Forelimb muscle (tissue), 1 donor: Measurements from ENCODE around the gene OPCML. TPM values are rescaled to one million over a fixed set of nuclear protein-coding genes. Genes with fewer than 3 reads are reported as not detected.

Source experiments
- DNase-seq: peaks from one replicate; pipeline ENCODE4 v3.0.0-alpha.2; 2013; ENCODE audit warnings: low read depth
- polyA plus RNA-seq: library from polyadenylated mRNA; unstranded; fragments of 120-200 nt; gene quantifications from one replicate; pipeline ENCODE4 v1.2.1, GENCODE V29; 2013; ENCODE audit not compliant: insufficient read length

OPCML gene
- polyA plus RNA-seq, 1 donor: 1.4 TPM

DNA sequence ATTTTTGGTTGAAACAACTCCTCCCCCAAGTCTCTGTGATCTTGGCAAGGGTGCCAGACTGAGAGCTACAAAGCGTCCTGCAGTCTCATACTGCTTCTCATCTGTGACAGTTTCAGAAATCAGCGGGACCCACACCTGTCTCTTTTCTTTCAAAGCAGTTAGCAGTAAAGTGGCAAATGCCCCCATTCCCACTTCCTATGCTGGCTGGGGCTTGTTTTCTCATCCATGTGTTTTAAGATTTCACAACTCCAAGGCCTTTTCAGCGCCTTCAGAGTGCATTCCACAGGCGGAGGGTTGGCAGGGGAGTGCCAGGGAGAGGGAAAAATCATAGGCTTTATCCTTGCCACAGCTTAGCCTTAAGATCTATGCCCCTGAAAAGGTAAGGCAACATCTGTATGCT is 493.5 kb downstream of the OPCML start:
- DNase-seq: no peak

DNA sequence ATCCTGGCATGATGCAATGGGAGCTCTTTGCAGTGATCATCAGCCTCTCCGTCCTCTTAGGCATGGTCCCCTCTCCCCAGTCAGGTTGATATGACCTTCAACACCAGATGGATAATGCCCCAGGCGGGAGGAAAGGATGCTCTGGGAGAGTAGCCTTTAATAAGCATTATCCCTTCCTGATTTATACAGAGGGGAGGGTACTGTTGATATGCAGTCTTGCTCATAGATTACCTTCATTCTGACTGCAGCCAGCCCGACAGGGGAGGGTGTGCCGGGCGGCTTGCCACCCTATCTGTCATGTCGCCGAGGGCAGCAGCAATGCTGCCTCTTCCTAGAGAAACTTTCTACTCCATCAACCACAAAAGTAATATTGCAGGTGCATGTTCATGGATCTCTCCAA is 497.4 kb downstream of the OPCML start:
- DNase-seq: no peak

DNA sequence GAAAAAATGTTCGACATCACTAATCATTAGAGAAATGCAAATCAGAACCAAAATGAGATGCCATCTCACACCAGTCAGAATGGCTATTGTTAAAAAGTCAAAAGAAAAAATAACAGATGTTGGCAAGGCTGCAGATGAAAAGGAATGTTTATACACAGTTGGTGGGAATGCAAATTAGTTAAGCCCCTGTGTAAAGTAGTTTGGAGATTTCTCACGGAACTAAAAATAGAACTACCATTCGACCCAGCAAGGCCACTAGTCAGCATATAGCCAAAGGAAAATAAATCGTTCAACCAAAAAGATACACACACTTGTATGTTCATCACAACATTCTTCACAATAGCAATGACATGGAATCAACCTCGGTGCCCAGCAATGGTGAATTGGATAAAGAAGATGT is 503.2 kb downstream of the OPCML start:
- no peak for DNase-seq

DNA sequence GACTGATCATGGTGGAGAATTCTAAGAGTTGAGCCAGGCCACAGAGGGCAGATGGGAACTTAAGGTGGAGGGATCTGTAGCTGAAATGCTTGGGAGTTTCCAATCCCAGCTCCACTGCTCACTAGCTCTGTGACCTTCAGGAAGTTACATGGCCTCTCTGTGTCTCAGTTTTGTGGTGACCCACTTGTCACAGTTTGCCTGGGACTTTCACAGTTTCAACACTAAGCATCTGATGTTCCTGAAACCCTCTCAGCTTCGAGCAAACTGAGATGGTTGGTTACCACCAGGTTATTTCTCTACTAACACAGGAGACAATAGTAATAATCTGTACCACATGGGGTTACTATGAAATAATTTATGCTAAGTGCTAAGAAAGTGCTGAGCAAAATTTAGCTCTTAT is 505.3 kb downstream of the OPCML start:
- DNase-seq: no peak

DNA sequence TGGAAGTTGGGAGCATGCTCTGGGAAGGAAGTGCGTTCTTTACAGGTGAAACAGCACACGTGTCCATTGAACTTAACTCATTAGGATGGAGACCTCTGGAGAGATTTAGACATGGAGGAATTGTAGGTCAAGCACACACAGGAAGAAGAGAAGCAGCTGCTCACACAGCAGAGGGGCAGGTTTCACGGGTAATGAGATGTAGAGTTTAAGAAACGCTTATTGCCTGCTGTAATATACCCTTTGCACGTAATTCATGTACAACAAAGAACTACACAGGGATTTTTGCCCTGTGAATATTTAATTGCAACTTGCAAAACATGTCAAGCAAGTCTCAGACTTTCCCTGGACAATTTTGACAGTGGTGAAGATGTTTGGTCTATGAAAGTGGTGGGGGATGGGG is 508.0 kb downstream of the OPCML start:
- no peak for DNase-seq

DNA sequence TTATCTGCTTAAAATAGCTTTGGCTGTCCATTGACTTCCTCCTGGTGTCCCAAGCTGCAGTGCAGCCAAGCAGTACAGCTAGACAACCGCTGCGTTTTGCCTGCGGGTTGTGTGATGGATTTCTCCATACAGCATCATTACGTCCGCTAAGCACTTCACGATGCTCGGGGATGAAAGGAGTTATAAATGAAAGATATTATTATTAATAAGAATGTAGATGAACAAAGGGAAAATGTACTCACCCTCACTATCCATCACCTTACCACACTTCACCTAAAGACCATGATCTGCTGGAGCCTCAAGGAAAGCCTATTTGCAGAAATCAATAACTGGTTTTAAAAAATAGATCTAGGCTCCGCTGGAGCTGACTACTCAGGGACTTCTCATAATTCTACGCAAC is 509.1 kb downstream of the OPCML start:
- DNase-seq: no peak

DNA sequence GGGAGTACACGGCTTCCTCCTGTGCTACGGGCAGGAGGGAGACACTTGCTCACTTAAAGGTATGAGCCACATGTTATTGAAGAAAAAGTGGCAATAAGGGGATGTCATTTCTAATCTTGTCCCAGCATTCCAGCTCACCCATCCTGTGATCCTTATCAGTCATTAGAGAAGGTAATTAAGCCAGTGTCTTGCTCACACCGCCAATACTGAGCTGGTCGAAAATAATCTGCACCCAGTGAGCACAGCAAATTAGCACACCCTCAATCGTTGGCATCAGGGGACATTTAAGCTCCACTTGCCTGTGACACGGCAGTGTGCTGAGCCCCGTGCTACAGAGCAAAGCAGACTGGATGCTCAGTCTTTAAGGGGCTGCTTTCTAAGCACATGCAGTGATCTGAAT is 510.7 kb downstream of the OPCML start:
- no peak for DNase-seq

DNA sequence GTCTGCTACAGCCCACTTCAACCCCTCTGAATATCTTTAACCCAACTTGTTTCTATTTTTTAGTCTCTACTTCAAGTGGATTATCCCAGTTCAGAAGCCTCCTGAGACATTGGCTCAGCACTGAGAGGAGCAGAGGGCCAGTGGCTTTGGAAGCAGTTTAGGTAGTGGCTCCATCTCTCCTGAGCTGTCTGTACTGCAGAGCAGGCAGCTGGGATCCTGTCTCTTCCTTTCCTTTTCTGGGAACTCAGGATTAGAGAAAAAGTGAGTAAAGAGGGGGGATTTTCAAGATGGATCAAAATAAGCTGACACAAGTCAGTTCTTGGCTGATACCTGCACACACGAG is 512.0 kb downstream of the OPCML start:
- DNase-seq: no peak

DNA sequence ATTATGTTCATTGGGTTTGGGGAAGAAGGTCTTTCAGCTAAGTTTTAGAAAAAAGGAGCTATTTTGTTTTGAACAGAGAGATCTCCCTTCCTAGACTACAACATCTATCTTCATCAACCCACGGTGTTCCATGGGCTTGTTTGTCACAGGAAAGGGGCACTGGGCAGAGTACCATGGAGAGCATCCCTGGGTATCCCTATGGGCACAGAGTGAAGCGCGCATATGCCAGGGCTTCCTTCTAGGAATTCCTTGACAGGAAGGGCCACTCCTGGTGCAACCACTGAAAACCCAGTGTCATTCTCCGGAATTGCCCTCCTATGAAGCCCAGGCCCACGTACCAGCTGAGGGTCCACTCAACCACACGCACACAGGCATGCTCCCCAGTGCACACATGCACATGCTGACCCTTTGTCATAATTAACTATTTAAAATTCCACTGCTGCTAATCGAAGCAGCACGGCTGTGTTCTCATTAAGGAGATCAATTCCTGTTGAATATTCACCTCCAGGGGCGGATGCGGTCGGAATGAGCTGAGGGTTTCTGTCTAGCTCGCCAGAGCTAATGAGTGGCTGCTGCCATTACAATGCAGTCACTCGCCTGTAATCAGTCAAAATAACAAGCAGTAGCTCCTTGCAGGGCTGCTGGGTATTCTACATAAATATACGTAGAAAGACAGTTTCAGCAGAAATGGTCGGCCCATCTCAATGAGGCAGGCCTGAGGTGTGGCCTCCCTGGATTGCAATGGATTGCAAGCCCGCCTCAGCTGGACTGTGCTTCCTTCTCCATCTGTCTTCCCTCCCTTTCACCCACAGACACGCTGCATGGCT is 512.5 kb downstream of the OPCML start:
- no peak for DNase-seq

DNA sequence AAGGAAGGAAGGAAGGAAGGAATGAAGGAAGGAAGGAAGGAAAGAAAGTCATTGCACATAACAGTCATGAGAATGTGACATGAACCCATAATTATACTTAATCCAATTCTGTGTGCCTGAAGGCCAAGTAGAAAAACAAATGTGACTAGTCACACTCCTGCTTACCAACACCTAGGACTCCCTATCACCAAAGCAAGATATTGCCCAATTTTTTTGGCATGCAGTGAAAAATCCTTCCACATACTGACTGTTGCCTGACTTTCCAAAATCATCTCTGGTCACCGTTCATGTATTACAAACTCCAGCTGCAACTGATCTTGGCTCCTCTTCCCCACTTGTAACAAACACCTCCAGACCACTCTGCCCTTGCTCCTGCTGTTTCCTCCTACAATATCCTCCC is 516.8 kb downstream of the OPCML start:
- DNase-seq: no peak

DNA sequence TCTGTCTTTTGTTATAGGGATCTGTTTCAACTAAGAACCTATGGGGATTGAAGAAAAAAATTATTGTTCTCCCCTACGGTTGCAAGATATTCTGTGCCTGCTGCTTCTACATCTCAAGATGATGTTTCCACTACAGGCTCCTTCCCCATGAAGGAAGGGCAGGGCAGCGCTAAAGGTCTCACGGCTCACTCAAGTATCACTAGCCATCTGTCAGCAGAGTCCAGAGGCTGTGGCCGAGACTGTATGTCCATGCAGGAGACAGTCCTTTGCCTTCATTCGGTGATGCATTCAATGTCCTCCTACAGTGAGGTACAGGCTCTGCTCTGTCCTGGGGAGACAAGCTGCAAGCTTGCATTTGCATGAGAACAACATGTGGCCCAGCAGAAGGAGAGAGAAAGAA is 518.0 kb downstream of the OPCML start:
- no peak for DNase-seq

DNA sequence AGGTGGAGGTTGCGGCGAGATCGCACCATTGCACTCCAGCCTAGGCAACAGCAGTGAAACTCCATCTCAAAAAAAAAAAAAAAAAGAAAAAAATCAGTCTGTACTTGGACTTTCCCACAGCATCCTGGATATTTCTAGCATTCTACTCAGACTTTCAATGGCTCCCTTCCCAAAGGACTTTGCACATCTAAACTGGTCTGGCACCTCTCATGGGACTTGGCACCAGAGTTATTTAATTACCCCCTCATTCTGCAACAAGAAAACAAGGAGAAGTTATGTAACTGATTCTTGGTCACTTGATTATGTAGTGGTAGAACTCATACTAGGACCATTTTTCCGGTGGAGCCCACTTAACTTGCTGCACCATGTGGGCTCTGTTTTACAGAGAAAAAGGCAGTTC is 519.5 kb downstream of the OPCML start:
- no peak for DNase-seq

DNA sequence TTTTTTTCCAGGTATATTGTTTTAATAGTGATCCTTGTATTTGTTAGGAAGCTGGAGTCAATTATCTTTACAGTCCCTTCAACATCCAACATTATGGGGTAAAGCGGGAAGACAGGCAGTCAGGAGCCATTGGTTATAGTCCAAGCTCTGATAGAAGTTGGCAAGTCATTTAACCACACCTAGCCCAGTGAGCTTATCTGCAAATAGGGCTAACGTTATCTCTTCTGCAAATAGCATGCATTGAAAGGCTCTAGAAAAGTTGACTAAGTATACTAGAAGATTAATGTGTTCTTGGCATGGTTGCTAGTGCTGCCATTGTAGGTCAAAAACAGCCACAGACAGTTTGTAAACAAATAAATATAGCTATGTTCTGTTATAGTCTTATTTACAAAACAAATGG is 520.7 kb downstream of the OPCML start:
- DNase-seq: no peak

DNA sequence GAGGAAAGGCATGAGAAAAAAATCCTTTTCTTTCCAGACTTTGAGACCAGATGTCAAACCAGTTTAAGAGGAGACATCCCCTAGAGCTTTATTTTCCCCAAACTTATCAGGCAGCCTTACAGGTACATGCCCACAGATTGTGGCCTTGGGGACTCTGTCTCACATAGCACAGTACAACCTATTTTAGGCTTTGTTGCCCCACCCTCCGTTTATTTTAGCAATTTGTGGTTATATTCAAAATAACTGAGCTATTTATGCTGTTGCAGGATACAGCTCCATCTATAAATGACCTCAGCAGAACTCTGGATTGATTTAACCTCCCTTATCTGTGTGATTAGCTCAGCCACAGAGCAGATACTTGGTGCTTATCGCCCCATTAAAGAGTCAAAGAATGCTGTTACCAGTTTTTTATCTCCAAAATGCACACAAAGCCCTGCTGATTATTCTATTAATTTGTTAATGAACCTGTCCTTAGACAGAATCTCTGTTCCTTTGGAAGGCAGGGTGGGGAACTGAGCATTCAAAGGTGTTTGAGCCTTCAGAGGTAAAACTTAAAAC is 525.2 kb downstream of the OPCML start:
- DNase-seq: no peak

DNA sequence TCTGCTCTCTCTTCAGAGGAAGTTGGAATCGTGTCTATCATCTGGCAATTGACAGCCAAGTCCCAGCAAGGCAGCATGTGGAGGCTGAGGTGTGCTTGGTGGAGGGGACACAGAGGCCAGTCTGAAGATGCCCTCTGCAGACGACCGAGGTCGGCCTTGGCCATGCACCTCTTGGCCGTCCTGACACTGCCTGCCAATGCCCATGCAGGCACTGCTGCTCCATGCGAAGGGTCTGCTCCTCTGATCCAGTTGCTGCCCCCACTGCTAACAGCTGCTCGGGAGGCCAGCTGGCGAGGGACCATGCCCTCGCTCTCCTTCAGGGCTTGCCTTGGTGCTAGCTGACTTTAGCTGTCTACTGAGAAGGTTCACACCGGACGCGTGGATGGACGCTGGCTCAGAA is 527.9 kb downstream of the OPCML start:
- DNase-seq: no peak

DNA sequence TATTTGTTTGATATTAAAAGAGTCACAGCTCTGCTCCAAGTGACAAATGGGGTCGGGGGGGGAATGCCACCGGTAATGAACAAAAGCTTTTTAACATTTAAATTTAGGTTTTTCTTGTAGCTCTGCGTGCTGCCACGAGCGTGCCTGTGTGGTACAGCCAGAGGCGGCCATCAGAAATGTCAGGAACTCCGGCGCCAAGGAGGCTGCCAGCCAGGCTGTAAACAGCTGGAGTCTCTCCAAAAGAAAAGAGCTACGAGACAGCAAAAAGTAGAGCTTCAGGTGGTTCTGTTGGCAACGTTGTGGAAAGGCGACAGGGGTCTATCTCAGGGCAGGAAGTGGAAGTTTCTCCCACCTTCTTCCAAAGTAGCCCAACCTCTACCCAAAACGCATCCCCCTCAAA is 532.8 kb downstream of the OPCML start:
- no peak for DNase-seq

DNA sequence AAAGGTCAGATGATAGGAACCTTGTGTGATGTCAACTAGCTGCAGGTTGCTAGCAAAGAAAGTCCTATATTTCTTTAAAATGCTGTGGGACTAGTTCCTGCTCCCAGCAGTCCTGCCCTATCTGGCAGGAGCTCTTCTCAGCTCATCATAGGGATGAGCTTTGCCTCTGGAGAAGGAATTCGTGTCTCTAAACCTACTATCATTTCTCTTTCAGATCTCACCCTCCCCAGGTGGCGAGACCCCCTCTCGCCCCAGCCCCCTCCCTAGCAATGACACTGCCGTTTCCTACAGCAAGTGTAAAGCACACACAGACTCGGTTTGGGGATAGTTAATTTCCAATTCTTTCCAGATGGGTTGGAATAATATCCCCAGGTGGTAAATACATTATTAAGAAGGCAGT is 533.3 kb downstream of the OPCML start:
- no peak for DNase-seq

DNA sequence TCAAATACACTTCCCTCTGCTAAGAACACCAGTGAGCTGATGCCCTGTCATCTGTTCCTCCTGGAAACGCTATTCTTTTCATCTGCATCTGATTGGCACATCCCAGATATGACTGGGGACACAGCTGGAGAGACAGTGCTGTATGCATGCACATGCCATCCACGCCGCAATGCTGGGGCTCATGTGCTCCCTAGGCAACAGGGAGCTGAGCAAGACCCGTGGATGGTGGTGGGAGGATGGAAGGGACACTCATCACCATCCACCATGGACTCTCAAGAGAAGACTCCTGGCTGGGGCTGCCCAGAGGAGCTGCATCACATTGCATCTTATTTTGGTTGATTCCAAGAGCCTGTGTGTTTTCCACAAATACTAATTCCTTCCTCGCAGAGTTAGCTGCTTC is 534.9 kb downstream of the OPCML start:
- DNase-seq: no peak

DNA sequence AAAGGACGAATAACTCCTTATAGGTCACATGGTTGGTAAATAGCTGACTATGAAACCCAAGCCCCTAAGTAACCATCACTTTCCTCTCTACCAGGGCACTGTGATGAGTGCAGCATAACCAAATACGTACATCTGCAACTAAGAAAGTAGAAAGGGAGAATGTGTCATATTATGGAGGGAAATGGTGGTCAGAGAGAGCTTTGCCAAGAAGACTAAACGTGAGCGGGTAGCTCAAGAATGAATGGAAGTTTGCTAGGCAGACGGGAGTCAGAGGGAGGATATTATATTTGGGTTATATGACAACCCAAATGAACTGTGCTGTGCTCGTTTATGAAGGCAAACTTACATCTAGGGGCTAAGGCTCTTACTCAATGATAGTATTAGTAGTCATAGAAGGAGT is 537.3 kb downstream of the OPCML start:
- DNase-seq: no peak

DNA sequence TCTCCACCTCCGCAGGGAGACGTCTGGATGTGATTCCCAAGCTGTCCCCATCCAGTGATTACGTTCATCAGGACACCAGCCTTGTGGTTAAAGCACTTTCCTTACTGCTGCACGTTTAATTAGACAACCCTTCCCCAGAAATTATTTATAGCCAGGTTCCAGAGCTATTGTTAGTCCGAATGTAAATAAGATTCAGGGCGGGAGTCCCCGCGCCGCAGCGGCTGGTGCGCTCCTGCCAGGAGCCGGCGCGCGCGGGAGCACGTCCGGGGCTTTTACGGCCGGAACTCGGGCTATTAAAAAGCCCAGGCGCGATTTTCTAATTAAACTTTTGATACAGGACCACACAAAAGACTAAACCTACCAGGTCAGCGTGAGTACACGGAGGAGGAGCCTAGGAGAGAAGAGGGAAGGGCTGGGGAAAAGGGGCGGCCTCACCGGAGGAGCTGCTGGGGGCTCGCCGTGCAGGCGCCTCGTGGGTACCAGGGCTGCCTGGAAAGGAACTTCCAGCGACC is 538.3 kb downstream of the OPCML start:
- DNase-seq: no peak

DNA sequence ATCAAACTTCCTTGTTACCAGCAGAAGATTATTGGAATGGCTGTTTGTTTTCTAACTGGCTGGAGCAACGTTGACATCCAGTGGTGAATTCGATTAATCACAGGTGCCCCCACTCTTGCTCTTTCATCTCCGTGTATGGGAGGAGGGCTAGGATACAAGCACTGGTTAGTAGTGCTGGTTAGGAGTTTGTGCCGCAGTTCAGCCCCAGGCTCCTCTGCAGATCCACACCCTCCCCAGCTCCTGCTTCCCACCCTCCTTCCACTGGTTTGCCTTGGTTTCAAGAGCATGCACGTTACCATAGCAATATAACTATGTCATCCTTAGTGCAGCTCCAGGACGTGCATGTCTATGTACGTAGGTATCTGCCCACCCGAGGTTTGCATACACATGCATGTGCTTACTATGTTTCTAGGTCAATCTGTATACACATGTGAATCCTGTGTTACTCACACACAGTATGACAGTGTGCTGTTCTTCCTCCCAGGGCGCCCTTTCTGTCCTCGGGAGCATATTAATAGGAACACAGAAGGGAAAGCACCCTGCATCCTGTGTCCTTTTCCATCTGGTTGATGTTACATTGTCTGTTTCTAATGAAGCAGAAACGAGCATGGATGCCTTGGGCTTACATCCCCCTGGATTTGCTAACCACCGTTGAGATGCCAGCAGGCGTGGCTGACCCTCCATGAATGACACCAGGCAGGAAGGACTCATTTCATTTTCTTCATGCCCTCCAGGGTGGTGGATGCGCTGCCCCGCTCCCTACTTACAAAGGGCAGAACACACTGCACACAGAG is 539.3 kb downstream of the OPCML start:
- DNase-seq: no peak

DNA sequence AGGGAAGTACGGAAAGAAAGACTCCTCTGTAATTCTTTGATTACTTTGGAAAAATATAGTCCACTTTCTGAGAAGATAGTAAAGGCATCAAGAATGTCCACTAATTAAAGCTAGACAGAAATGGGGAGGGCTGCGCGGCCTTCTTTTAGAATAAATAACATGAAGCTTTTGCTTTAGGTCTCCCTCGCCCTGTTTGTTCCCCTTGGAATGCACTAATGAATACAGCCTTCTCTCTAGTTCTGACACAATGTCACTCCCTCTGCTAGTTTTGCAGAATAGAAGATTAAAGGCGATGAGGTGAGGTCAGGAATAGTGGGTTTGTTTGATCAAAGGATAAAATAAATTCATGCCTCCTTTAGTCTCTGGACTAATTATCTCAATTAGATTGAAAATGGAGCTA is 543.9 kb downstream of the OPCML start:
- no peak for DNase-seq

DNA sequence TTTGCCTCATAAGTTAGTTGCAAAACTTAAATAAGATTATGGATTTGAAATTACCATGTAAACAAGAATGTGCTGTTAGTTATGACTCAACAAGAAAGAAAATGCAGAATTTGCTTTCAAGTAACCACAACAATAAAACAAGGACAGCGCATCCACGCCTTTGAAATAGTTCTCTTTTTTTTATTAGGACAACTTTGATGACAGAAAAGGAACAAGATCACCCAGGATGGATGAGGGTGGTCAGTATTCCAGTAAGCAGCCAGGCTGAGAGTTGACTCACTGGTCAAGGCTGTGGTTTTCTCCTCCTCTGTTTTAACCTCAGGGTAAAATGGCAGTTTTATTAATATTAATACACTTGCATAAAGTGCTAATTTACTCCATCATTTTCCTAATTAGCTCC is 544.4 kb downstream of the OPCML start:
- DNase-seq: no peak
